Measurements from ENCODE around the gene CLDN7.

DNA sequence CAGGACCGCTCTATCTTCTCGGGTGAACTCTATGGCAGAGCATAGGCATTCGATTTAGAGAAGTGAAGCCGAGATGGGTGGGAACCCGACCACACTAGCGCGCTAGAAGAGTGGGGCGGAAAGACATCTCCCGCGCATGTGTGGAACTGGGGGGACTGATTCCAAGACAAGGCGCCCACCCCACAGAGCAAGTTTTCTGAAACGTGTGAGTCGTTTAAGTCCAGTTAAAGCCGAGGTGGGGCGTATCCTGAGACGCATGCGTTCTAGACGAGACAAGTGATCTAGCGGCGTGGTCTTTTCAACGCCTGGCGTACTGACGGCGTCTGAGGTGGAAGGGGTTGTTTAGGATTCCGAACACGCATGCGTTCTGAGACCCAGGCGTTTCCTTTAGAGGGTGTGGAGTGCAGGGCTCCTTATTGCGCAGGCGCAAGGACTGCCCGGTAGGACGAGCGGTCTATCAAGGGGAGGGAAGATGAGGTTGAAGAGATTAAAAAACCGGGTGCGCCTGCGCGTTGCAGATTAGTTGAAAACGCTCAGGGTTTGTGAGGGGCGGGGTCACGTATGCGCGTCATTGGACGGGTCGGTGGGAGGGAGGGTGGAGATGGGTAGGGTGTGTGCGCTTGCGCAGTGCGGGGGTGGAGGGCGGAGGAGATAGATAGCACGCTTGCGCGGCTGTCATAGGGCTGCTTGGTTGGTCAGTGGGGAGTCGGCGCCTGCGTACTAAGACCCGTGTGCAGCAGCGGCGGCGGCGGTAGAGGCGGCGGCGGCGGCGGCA is 44.8 kb upstream of the CLDN7 start, which contains the start of gene EIF5A:
- TF ChIP-seq, protein P1, sequence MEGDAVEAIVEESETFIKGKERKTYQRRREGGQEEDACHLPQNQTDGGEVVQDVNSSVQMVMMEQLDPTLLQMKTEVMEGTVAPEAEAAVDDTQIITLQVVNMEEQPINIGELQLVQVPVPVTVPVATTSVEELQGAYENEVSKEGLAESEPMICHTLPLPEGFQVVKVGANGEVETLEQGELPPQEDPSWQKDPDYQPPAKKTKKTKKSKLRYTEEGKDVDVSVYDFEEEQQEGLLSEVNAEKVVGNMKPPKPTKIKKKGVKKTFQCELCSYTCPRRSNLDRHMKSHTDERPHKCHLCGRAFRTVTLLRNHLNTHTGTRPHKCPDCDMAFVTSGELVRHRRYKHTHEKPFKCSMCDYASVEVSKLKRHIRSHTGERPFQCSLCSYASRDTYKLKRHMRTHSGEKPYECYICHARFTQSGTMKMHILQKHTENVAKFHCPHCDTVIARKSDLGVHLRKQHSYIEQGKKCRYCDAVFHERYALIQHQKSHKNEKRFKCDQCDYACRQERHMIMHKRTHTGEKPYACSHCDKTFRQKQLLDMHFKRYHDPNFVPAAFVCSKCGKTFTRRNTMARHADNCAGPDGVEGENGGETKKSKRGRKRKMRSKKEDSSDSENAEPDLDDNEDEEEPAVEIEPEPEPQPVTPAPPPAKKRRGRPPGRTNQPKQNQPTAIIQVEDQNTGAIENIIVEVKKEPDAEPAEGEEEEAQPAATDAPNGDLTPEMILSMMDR (IDR thresholded peaks at IDR 0.05; ENCODE audit: low read depth, low read length), result no peak
- no peak for TF ChIP-seq EZH2phosphoT487 (IDR thresholded peaks at IDR 0.05; ENCODE audit: low read depth)
